NCI-H2196 (cell line): ENCODE measurements around the gene CDO1.
"Not testable (repeated sequence)": the region's sequence is repeated elsewhere in the genome, so short reads cannot be mapped to it uniquely, and the experiment has no call there.

Experiments
- DNase-seq: peaks from one replicate; lab custom pipeline; 2025; ENCODE audit not compliant: unreplicated experiment; lab: John Stamatoyannopoulos, UW

Gene CDO1

GRCh38 chr5:115831163-115831768 is 14.8 kb upstream of the CDO1 start:
- peak; percentile 24 for DNase-seq

DNA sequence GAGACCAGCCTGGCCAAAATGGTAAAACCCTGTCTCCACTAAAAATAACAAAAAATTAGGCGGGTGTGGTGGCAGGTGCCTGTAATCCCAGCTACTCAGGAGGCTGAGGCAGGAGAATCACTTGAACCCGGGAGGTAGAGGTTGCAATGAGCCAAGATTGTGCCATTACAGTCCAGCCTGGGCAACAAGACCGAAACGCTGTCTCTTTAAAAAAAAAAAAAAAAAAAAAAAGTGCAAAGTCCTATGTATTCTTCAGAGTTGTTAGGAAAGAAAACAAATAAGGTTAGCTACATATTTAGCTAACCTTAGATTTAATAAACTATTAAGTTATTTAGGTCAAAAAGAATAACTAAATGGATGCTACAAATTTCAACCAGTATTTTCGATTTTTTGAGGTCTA is 13.5 kb upstream of the CDO1 start:
- no peak for DNase-seq

- DNase-seq: no peak
Measured at GRCh38 chr5:115825948-115826347, 9.5 kb upstream of the CDO1 start.

DNA sequence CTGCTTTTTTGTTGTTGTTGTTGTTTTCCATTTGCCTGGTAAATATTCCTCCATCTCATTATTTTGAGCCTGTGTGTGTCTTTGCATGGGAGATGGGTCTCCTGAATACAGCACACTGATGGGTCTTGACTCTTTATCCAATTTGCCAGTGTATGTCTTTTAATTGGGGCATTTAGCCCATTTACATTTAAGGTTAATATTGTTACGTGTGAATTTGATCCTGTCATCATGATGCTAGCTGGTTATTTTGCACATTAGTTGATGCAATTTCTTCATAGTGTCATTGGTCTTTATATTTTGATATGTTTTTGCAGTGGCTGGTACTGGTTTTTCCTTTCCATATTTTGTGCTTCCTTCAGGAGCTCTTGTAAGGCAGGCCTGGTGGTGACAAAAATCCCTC is 8.5 kb upstream of the CDO1 start:
- not testable (repeated sequence) for DNase-seq

- no peak for DNase-seq
Measured at GRCh38 chr5:115820846-115821245, 4.4 kb upstream of the CDO1 start.

DNA sequence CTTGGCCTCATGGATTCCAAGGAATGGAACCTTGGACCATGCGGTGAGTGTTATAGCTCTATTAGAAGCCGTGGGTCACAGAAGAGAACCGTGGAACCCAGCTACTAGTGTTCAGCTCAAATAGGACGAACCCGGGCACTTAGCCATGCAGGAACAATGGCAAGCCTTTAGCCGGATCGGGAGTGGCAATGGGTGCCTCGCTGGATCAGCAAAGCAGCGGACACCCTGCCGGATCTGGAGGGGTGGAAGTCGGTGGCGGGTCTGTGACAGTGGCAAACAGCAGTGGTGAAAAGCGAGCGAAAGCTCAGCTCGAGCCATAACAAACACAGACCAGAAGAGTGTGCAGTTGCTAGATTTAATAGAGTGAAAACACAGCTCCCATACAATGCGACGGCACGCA is 2.4 kb upstream of the CDO1 start:
- no peak for DNase-seq

DNA sequence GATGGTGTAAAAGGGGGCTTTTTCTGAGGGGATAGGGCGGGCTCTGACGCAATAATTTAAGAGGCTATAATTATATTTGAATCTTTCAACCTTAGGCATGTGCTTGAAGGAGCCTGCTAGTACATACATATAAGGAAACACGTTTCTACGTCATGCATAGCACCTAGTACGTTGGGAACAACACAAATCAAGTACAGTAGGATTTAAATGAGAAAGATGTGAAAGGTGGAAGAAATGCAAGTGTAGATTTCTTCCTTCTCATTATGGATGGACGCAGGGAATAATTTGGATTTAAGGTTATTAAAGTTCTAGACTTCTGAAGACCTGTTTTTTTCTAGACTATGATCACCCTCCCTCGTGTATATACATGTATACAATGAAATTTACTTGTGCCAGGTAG is 927 bp upstream of the CDO1 start:
- DNase-seq: no peak

GRCh38 chr5:115815693-115816225 is 700 bp downstream of the CDO1 start:
- no peak for DNase-seq

DNA sequence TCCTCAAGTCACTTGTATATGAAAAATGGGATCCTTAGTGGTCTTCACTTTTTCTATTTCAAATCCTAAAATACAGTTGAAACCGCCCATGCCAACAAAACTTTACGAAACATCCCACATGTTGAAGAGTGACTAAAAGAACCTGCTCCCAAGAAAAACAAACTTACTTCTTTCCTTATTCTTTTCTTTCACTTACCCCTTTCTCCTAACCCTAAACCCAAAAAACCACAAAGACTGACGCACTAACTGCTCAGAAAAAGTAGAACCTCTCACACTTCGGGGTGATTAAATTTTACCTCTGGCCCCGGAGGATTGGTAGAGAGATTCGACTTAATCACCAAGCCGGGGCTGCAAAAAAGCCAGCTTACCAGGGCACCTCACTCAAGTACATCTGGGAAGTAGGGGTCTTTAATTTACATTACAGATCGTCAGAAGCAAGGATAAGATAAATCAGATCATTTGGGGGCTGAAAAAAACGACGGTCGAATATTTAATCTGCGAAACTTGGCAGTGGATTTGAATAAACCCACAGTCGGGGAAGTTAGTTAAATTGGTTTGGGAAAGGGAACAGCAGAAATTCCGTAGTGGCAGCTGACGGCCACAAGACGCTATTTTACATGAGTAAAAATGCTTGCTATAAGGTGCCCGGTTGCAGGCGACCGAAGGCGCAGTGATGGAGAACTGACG is 1.3 kb downstream of the CDO1 start:
- DNase-seq: no peak

GRCh38 chr5:115813719-115814118 is 2.7 kb downstream of the CDO1 start:
- DNase-seq: no peak

DNA sequence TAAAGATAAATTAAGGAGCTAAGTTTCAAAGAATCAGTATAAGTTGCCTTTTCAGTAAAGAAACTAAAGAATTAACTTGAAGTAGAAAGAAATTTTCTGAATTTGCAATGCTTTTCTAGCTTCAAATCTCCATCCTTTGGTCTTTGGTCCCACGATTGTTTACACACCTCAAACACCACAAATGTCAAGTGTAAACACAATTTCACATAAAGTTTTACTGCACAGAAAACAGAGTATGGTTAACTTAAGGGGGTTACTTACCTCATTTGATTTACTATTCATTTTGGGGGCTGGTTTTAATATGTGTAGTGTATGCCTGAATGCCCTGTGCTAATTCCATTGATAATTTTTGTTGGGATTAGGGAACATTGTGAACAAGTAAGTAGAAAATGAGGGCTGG is 4.1 kb downstream of the CDO1 start:
- DNase-seq: no peak

DNA sequence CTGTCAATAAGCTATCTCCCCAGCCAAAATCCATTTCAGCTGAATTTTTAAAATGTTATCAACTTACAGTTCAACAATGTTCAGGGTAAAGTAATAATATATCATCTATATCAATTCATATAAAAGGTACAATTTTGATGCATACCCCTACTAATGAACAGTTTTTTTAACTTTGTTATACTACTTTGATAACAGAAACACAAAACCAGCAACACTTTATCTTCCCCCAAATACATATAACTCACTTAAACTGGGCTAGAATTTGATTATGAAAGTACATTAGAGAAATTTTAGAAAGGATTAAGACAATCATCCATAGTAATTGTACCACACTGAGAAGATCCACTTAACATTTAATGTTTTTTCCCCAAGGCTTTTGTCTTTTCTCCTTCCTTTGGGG is 5.1 kb downstream of the CDO1 start:
- no peak for DNase-seq

- DNase-seq: no peak
Measured at GRCh38 chr5:115810761-115811160, 5.7 kb downstream of the CDO1 start.

- no peak for DNase-seq
Measured at GRCh38 chr5:115809946-115810345, 6.5 kb downstream of the CDO1 start.

DNA sequence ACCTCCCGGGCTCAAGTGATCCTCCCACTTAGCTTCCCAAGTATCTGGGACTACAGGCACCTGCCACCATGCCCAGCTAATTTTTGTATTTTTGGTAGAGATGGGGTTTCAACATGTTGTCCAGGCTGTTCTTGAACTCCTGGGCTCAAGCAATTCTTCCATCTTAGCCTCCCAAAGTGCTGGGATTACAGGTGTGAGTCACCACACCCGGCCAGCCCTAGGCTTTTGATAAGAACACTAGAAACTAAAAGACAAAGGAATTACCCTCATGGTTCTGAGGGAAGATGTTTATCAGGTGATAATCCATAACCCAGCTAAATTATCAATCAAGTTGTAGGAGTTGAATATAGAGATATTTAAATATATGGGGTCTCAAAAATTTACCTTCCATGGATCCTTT is 8.4 kb downstream of the CDO1 start:
- DNase-seq: not testable (repeated sequence)

DNA sequence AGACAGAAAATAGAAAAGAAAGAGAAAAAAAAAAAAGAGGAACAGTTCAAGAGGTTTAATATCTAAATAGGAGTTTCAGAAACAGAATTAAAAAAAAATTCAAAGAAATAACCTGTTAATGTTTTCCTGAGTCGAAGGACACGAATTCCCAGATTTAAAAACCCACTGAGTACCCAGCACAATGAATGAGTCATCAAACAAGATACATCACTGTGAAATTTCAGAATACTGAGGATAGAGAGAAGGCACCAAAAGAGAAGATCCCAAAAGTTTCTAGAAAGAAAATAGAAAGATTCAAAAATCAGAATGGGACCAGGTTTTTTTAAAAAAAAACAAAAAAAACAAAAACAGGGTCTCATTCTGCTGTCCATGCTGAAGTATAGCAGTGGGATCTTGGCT is 8.8 kb downstream of the CDO1 start:
- no peak for DNase-seq

DNA sequence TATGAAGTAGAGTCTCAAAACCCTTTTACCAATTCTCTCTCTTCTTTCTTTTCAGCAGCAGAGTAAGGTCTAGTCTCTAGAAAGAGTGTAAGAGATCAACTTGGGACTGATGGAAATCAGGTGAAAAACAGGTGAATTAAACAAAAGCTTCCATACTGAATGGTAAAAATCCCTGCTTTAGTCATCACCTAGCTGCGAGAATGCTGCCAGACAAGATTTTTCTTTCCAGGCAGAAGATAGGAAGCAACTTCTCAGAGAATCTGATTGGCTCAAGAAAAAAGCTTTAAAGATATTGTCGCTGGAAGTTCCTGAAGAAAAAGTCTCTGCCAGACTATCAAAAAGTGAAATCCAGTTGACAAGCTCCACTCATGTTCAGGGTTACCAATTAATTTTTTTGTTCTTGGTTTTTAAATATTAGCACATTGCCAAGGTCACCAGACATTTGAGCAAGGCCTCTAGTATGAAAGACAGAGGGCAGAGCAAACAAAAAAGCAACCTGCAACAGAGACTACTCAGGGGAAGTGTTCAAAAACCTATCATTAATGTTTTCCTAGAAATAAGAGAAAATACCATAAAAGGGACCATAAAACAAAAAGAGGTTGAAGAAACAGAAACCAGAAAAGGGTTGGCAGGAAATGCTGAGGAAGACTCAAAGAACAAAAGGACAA is 9.3 kb downstream of the CDO1 start:
- DNase-seq: no peak

GRCh38 chr5:115801984-115802383 is 14.5 kb downstream of the CDO1 start:
- no peak for DNase-seq

DNA sequence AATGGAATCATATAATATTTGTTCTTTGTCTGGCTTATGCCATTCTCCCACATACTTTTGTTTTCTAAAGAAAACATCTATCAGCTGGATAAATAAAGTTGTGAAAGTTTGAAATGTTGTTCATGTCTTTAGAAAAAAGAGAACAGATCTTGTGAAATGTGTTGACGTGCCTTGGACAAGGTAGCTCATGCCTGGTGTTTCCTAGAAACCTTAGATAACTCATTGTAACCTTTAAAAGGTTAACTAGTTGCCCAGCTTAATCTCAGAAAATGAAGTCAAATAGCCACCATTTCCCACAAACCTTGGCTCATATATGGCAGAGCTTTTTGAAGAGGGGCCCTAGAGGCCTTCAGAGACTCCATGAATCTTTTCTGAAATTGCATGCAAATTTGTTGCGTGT is 15.3 kb downstream of the CDO1 start:
- no peak for DNase-seq

- no peak for DNase-seq
Measured at GRCh38 chr5:115800108-115800507, 16.4 kb downstream of the CDO1 start.

DNA sequence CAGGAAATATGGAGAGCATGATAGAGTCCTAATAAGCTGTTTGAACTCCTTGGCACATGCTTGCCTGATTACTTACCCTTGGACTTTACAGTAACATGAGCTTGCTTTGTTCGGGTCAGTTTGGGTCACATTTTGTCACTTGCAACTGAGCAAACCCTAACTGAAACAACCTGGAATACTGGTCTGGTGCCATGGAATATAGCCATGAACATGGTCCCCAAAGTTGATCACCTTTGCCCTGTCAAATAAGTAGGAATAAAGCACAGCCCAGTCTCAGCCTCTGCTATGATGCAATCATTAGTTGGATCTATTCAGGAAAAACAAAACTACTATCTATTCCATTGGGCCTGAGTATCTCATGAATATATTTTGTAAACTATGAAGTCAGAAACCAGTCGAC is 18.2 kb downstream of the CDO1 start:
- no peak for DNase-seq

GRCh38 chr5:115796656-115797055 is 19.8 kb downstream of the CDO1 start:
- DNase-seq: no peak
